ENCODE measurements around the gene NR6A1.

- TF ChIP-seq EZH2phosphoT487 (IDR thresholded peaks at IDR 0.05; ENCODE audit: insufficient read depth, low read depth) = no peak
- no peak for TF ChIP-seq EZH2 (IDR thresholded peaks at IDR 0.05; ENCODE audit: insufficient read depth, poor library complexity, severe bottlenecking)
Observed at GRCh38 chr9:124559871-124560270, 211.2 kb downstream of the NR6A1 start.
